Tibial artery (tissue), 4 donors: ENCODE data around the gene ALKBH1.

Experiments used
- DNase-seq, 2 donors: peaks; one replicate each; pipeline ENCODE4 v3.0.0-alpha.2; 2019
- H3K27ac ChIP-seq, 2 donors: fragments of 200-600 bp; sonication (generic) in 1 of 2; 1 replicate in 1 of 2; 2 replicates in 1 of 2; pipeline ENCODE4 v1.5.1; 2018 to 2019; ENCODE audit warnings: mild to moderate bottlenecking in 1 of 2
- H3K27me3 ChIP-seq, 2 donors: fragments of 200-600 bp; sonication (generic) in 1 of 2; one replicate each; pipeline versions ENCODE4 v1.5.1 to v1.6.0; 2016 to 2019
- H3K36me3 ChIP-seq, 3 donors: fragments of 200-600 bp; sonication (generic) in 2 of 3; one replicate each; pipeline ENCODE4 v1.5.1; 2016 to 2019; ENCODE audit warnings: mild to moderate bottlenecking in 2 of 3
- H3K4me1 ChIP-seq, 4 donors: fragments of 200-600 bp; sonication (generic) in 2 of 4; 1 replicate in 3 of 4; 2 replicates in 1 of 4; pipeline ENCODE4 v1.5.1; 2016 to 2019
- H3K4me3 ChIP-seq, 2 donors: fragments of 200-600 bp; sonication (generic) in 1 of 2; 1 replicate in 1 of 2; 2 replicates in 1 of 2; pipeline ENCODE4 v1.5.1; 2018 to 2019; ENCODE audit warnings: mild to moderate bottlenecking in 2 of 2
- H3K9me3 ChIP-seq, 3 donors: fragments of 200-600 bp; sonication (generic) in 1 of 3; one replicate each; pipeline ENCODE4 v1.5.1; 2016 to 2019
- intact Hi-C: fragments of 100-400 bp; cut with DNase I; formaldehyde crosslinking; loops from one replicate; pipeline ENCODE4 v1.15.0; 2023; ENCODE audit warnings: low total_unique reads
- TF ChIP-seq, protein P1 (sequence below), 2 experiments: fragments of 200-600 bp in 1 of 2; fragments of 450-650 bp in 1 of 2; IDR thresholded peaks; one replicate each; pipeline ENCODE4 v1.5.1; 2017 to 2019; ENCODE audit warnings: antibody characterized with exemption in 2 of 2, mild to moderate bottlenecking in 1 of 2, moderate library complexity in 1 of 2

The ALKBH1 gene

DNA sequence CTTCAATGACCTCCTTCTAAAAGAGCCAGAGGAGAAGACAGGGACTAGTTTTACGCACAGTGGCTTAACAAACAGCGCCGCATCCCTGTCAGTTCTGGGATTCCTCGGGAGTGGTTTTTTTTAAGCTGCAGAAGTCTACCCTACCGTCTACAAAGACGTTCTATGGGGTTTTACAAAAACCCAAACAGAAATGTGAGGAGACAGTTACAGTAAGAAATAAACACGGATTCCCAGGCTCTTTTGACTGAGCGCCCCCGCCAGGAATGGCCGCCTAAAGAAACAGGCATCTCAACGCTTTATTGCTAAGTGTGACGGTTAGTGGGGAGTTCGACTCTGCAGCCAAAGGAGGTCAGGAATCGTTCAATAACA is 484 bp downstream of the ALKBH1 start:
- H3K27ac ChIP-seq = peak overlapping the region; percentile 55 to 73
- H3K36me3 ChIP-seq = peaks cover 29 to 55% (median 42%) of the 10 kb centered on the region in 3 donors
- no peaks in the 10 kb centered on the region for H3K9me3 ChIP-seq
- no peak for DNase-seq
- peaks cover 0 to 34% (median 26%) of the 10 kb centered on the region in 4 donors for H3K4me1 ChIP-seq
- H3K4me3 ChIP-seq = peak overlapping the region; percentile 61 to 71
- intact Hi-C loops = loop anchor here (5.0 kb wide), 2 partner anchors 45 to 250 kb away; partner anchors contain the start of genes AHSA1 and VIPAS39
- H3K27me3 ChIP-seq = no peaks in the 10 kb centered on the region
- TF ChIP-seq, protein P1, sequence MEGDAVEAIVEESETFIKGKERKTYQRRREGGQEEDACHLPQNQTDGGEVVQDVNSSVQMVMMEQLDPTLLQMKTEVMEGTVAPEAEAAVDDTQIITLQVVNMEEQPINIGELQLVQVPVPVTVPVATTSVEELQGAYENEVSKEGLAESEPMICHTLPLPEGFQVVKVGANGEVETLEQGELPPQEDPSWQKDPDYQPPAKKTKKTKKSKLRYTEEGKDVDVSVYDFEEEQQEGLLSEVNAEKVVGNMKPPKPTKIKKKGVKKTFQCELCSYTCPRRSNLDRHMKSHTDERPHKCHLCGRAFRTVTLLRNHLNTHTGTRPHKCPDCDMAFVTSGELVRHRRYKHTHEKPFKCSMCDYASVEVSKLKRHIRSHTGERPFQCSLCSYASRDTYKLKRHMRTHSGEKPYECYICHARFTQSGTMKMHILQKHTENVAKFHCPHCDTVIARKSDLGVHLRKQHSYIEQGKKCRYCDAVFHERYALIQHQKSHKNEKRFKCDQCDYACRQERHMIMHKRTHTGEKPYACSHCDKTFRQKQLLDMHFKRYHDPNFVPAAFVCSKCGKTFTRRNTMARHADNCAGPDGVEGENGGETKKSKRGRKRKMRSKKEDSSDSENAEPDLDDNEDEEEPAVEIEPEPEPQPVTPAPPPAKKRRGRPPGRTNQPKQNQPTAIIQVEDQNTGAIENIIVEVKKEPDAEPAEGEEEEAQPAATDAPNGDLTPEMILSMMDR (IDR thresholded peaks at IDR 0.05) = no peak

DNA sequence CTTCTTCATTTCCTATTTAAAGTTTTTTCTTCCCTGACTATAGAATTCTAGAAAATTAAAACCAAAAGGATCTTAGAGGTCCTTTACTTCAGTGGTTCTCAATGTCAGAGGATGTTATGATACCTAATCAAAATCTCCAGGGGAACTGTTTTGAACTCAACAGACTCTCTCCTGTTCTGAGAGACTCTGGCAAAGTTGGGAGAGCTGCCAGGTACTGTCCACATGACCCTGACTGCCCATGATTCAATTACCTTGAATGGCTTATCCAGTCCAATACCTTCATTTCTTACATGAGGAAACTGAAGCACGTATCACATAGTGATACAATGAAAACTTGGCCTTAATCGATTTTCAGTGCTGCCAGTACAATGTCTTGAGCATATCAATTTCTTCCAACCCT is 16.6 kb downstream of the ALKBH1 start:
- H3K36me3 ChIP-seq = peaks cover 27 to 92% (median 68%) of the 10 kb centered on the region in 3 donors
- TF ChIP-seq, protein P1 (IDR thresholded peaks at IDR 0.05) = no peak
- DNase-seq = no peak

DNA sequence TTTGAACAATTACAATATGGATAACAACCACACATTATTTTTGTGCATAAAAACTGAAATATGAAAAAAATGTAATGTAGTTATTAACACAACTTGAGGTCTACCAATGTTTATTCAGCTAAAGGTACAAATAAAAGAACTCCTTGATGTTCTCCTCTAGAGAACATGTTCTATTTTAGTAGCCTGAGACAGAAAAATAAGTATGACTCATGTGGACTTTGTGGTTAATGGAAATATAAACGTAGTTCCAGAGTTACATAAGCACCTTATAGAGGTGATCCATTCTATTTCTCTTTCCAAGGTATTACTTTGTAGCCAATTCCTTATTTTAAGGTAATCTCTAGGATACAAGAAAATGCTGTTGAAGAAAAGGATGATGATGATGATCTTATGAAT is 25.7 kb downstream of the ALKBH1 start:
- H3K36me3 ChIP-seq = peaks cover 23 to 66% (median 24%) of the 10 kb centered on the region in 3 donors
- no peak for DNase-seq
- peaks cover 0 to 14% (median 0%) of the 10 kb centered on the region in 4 donors for H3K4me1 ChIP-seq
- H3K27me3 ChIP-seq = no peaks in the 10 kb centered on the region
- TF ChIP-seq, protein P1 (IDR thresholded peaks at IDR 0.05) = no peak
- H3K27ac ChIP-seq = no peak overlapping the region
- intact Hi-C loops = no loop called here
- no peaks in the 10 kb centered on the region for H3K9me3 ChIP-seq
- H3K4me3 ChIP-seq = no peak overlapping the region

More for the DNA sequence above, 16.6 kb downstream of the ALKBH1 start:
- no peak overlapping the region for H3K4me3 ChIP-seq
- intact Hi-C loops = no loop called here
- H3K27me3 ChIP-seq = no peaks in the 10 kb centered on the region
- no peaks in the 10 kb centered on the region for H3K4me1 ChIP-seq
- no peak overlapping the region for H3K27ac ChIP-seq
- H3K9me3 ChIP-seq = no peaks in the 10 kb centered on the region

DNA sequence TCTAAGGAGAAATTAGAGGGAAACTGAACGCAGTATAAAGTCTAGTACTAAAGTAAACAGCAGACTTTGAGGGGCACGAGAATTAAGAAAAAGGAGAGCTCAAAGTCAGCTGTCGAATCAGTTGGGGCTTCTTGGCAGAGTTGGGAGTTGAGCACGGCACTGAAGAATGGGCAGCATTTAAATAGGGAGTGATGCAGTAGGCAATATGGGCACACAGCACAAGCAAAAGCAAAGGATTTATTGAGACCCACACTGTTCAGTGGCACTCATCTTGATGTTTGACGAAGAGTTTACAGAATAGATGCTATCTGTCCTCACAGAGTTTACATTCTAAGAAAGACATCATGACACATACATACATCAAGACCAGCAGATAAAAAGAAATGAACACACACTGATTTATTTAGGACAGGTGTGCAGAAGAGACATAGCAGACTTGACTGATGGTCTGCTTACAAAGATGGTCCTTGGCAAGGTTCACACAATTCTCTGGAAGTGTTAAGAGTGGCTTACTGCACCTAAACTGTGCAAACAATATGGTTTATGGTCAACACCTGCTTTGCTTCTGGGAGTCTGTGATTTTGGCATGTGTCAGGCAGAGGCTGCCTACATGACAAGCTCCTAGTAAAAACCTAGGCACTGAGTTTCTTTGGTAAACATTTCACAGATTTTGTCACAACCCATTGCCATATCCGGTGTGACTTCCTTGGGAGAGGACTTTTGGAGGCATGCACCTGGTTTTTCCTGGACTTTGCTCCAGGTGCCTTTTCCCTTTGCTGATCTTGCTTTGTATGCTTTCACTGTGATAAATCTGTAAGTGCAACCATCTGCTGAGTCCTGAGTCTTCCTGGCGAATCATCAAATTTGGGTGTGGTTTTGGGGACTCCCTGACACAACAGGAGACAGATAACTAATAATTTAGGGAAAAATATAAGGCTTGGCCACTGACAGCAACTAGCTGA is 26.3 kb downstream of the ALKBH1 start:
- H3K27ac ChIP-seq = no peak overlapping the region

DNA sequence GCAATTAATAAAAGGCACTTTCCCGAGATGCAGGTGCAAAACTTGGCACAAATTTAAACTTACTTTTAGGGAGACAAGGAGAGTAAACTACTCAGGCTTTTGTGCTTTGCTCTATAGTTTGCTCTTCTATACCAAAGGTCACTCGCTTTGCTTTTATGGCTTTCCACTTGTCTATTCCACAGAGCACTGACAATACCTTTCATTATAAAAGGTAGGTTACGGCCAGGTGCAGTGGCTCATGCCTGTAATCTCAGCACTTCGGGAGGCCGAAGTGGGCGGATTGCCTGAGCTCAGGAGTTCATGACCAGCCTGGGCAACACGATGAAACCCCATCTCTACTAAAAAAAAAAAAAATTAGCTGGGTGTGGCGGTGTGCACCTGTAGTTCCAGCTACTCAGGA is 32.9 kb downstream of the ALKBH1 start:
- Histone ChIP-seq H3K4me1 (no peaks in the 10 kb centered on the region), H3K4me3 (no peak overlapping the region), H3K36me3 (peaks cover 51 to 80% (median 57%) of the 10 kb centered on the region in 3 donors), H3K9me3 (no peaks in the 10 kb centered on the region), H3K27me3 (no peaks in the 10 kb centered on the region), H3K27ac (no peak overlapping the region)
- no peak for DNase-seq
- intact Hi-C loops = no loop called here
- TF ChIP-seq, protein P1 (IDR thresholded peaks at IDR 0.05) = no peak

More for the DNA sequence above, 26.3 kb downstream of the ALKBH1 start:
- intact Hi-C loops = no loop called here
- no peaks in the 10 kb centered on the region for H3K9me3 ChIP-seq
- H3K4me3 ChIP-seq = no peak overlapping the region
- TF ChIP-seq, protein P1 (IDR thresholded peaks at IDR 0.05) = no peak
- no peaks in the 10 kb centered on the region for H3K27me3 ChIP-seq
- peaks cover 0 to 14% (median 0%) of the 10 kb centered on the region in 4 donors for H3K4me1 ChIP-seq
- peaks cover 23 to 64% (median 24%) of the 10 kb centered on the region in 3 donors for H3K36me3 ChIP-seq
- DNase-seq = no peak
